HG03097 (cell line): ENCODE measurements around the gene SHISA8.
"Not testable (repeated sequence)": the region's sequence is repeated elsewhere in the genome, so short reads cannot be mapped to it uniquely, and the experiment has no call there.

ENCODE experiments used
- ATAC-seq: cut with Tn5 transposase; IDR thresholded peaks from one replicate; pipeline ENCODE4 v1.9.1; 2021; ENCODE audit not compliant: unreplicated experiment, low FRiP score

The SHISA8 gene

DNA sequence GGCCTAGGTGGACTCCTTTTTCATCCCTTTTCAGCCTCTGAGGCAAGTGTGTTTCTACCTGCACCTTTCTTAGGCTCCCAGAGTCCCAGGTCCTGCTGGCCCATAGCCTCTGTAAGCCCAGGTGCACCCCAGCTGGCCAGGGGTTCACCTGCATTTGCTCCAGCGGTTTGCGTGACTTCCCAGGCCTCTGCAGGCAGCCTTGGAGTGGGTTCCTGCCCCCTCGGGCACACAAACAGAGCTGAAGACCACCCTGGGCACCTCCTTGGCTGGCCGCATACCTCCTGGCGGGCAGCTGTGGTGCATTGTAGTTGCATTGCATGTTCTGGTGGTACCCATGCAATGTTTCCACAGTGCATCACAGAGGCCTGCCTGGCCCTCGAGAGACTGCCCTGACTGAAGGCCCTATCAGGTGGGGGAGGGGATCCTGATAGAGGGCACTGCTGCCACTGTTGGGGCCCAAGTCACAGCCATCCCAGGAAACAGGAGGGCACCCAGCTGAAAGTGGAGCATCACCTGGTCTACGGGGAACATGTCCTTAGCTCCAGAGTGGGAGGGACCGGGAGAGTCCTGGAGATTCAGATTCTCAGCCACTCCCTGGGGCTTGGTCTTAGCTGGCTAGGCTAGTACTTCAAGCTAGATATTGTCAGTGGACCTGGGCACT is 14.1 kb downstream of the SHISA8 start:
- ATAC-seq, result no peak

- no peak for ATAC-seq
These were observed 14.8 kb downstream of the SHISA8 start for GRCh38 chr22:41899992-41900651.

- no peak for ATAC-seq
These were observed 15.8 kb downstream of the SHISA8 start for GRCh38 chr22:41899110-41899509.

GRCh38 chr22:41898645-41899044 is 16.2 kb downstream of the SHISA8 start:
- ATAC-seq, result no peak

DNA sequence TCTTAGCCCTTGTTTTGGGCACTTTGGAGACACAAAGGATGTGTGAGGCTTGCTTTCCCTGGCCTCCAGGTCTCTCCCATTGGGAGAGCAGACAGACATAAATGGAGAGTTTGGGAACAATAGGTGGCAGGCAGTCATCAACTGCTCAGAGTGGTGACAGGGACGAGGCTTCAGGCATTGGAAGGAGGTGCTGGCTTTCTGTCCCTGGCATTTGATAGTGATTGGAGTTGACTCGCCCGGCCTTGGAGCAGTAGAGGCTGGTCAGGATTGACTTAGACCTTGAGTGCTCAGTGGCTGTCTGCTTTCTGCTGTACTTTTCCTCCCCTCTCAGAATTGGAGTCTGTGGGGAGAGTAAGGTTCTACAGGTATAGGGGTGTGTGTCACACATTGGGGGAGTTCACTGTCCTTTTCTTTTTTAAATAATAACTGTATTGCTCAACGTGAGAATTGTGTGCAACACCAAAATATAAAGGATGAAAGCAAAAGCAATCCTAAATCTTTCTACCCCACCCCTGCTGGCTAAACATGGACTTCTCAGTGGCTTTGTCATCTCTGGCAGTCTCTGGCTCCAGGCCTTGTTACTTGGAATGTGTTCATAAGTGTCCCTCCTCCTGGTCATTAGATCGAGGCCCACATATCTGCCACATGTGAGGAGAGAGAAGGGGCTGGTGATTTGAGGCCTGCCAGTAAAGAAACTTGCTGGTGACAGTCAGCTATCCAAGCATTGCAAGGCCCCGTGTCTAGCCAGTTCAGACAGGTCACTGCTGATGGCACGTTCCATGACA is 21.1 kb downstream of the SHISA8 start:
- no peak for ATAC-seq

GRCh38 chr22:41892721-41893120 is 22.2 kb downstream of the SHISA8 start:
- no peak for ATAC-seq

DNA sequence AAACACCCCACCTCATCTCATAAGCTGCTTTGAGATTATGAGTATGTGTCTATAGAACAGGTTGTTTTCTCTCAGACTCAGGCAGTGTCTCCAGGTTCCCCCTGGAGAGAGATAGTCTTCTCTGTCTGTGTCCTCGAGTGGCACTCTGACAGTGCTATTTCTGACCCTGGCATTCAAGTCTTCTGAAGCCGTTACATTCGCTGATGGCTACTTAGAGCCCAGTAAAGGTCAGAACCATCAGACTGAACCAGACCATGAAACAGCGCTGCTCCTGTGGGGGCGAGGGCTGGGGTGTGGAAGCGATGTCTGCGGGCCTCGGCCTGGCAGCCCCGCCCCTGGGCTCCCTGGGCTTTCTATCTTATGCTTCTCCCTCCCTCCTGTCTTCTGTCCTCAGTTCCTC is 23.5 kb downstream of the SHISA8 start:
- ATAC-seq, result no peak

GRCh38 chr22:41888627-41889200 is 26.2 kb downstream of the SHISA8 start:
- ATAC-seq, result no peak

- ATAC-seq, result no peak
These were observed 29.4 kb downstream of the SHISA8 start for GRCh38 chr22:41885516-41885915.

GRCh38 chr22:41885116-41885515 is 29.8 kb downstream of the SHISA8 start:
- no peak for ATAC-seq

DNA sequence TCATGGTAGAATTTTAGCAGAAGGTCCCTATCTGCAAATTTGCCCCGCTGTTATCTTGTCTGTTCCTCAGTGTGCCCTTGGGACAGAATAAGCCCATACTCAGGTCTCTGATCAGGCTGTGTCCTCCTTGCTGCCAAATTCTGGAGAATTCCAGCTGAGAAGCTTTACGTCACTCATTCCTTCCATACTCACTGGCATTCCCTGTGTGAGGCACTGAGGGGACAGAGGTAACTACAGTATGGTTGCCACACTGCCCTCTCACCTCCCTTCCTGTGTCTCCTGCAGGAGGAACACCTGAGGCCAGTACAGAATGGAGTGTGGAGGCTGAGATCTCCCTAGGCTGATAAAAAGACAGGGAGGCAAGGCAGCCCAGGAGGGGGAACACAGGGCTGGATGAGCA is 31.5 kb downstream of the SHISA8 start:
- ATAC-seq, result no peak

DNA sequence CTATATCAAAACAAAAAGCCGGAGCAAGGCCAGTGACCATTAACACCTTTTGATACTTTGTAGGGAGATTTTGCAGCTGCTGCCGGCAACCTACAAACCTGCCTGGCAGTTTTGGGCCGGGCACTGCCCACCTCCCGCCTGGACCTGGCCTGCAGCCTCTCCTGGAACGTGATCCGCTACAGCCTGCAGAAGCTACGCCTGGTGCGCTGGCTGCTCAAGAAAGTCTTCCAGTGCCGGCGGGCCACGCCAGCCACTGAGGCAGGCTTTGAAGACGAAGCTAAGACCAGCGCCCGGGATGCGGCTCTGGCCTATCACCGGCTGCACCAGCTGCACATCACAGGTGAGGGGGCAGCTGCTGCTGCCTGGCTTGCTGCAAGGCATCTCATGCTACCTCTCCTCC is 34.2 kb downstream of the SHISA8 start:
- ATAC-seq, result no peak

DNA sequence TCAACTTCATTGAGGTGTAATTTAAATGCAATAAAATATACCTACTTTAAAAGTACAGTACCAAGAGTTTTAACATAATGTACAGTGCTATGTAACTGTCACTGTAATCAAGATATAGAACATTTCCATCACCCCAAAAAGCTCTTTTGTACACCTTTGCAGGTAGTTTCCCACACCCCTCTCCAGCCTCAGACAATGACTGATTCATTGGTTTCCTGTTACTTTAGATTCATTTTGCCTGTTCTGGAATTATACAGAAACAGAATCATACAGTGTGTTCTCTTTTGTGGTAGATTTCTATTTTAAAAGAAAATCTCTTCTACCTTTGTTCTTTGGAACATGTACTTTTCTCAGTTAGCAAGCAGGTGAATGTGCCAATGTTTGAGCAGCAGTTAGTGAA is 38.2 kb downstream of the SHISA8 start:
- ATAC-seq, result no peak

DNA sequence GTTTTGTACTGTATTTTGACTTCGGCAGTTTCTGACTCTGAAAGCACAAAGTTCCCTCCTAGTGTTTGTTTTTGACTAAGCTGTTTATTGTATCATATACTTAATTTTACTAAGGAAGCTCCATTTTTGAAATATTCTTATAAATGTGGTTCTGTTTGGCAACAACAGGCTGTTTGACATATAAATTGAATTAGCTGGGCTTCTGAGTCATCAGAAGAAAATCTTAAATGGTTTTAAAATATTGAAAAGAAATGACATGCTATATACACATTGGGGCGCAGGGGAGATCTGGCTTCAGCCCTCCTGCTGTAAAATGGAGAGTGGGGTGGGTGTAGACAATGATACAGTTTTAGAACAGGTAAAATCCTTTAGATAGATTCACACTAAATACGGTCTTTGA is 38.6 kb downstream of the SHISA8 start:
- no peak for ATAC-seq

GRCh38 chr22:41875531-41876270 is 39.2 kb downstream of the SHISA8 start:
- no peak for ATAC-seq

GRCh38 chr22:41874090-41874489 is 40.8 kb downstream of the SHISA8 start:
- ATAC-seq, result no peak

- ATAC-seq, result no peak
These were observed 41.5 kb downstream of the SHISA8 start for GRCh38 chr22:41873391-41873790.

GRCh38 chr22:41870786-41871185 is 44.1 kb downstream of the SHISA8 start:
- no peak for ATAC-seq

DNA sequence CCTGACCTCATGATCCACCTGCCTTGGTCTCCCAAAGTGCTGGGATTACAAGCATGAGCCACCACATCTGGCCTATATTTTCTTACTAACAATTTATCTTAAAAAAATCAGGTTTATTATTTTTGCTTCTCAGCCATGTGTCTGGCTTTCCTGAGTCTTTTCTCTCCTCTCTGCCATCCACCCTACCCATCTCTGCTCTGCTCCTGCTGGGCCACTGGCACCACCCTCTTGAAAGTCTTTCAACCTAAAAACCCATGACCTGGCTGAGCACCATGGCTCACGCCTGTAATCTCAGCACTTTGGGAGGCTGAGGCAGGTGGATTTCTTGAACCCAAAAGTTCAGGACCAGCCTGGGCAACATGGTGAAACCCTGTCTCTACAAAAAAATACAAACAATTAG is 44.8 kb downstream of the SHISA8 start:
- not testable (repeated sequence) for ATAC-seq

DNA sequence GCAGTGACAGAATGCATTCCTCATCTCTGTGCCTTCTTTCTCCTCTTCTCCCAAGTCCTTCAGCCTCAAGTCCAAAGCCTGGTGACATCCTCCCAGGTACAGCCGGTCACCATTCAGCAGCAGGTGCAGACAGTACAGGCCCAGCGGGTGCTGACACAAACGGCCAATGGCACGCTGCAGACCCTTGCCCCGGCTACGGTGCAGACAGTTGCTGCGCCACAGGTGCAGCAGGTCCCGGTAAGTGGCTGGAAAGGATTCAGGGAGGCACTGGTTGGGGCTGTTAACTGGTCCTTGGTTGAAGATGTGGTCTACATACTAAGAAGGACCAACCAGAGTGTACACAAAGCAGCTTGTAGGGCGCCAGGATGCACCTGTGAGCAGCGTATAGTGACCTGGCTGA is 46.3 kb downstream of the SHISA8 start:
- no peak for ATAC-seq

DNA sequence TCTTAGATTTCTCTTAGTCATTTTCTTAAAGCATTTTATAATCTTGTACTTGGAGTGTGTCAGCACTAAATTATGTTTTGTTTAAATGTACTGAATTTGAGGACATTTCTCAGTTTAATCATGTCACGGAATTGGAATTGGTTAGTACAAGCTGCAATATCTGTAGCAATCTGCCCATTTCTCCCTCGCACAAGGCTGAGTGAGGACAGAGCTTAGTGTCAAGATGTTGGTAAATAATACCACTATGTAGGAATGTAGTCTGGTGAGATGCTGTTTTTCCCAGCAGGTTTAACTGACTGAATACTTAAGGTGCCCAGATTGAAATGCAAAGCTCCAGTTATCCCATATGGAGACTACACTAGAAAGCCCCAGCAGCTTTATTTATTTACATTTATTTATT is 51.4 kb downstream of the SHISA8 start:
- no peak for ATAC-seq
